CD14-positive monocyte (primary cell): ENCODE results near the gene ARPC1A. TPM values are rescaled to one million over a fixed set of nuclear protein-coding genes. Genes with fewer than 3 reads are reported as not detected.

Experiments
- DNase-seq, 3 donors: peaks; one replicate each; pipeline ENCODE4 v3.0.0-alpha.2; 2011 to 2022
- H2AFZ ChIP-seq: 2 replicates; pipeline ENCODE4 v1.6.0; 2012; ENCODE audit warnings: mild to moderate bottlenecking, low read depth, low read length, inconsistent platforms; ENCODE audit not compliant: insufficient read depth, poor library complexity, severe bottlenecking
- H3K27ac ChIP-seq, 2 donors: 1 replicate in 1 of 2; 2 replicates in 1 of 2; pipeline ENCODE4 v1.5.1; 2012 to 2013; ENCODE audit warnings: low read length in 2 of 2, control low read depth in 1 of 2, inconsistent platforms in 1 of 2, low read depth in 1 of 2, mild to moderate bottlenecking in 1 of 2
- H3K27me3 ChIP-seq, 2 donors: one replicate each; pipeline versions ENCODE4 v1.6.0 to v1.6.1; 2011 to 2013; ENCODE audit warnings: low read length in 2 of 2; ENCODE audit not compliant: control insufficient read depth in 2 of 2, insufficient read depth in 2 of 2
- H3K36me3 ChIP-seq, 2 donors: replicated peaks in 1 of 2; 1 replicate in 1 of 2; 2 replicates in 1 of 2; pipeline versions ENCODE4 v1.5.1 to v1.6.1; 2012 to 2013; ENCODE audit warnings: low read length in 2 of 2, control low read depth in 1 of 2, inconsistent platforms in 1 of 2, mild to moderate bottlenecking in 1 of 2; ENCODE audit not compliant: insufficient read depth in 2 of 2, control insufficient read depth in 1 of 2
- H3K4me1 ChIP-seq, 2 donors: 1 replicate in 1 of 2; 2 replicates in 1 of 2; pipeline versions ENCODE4 v1.5.1 to v1.6.1; 2012 to 2013; ENCODE audit warnings: low read length in 2 of 2, control low read depth in 1 of 2, inconsistent platforms in 1 of 2, mild to moderate bottlenecking in 1 of 2, moderate library complexity in 1 of 2; ENCODE audit not compliant: insufficient read depth in 2 of 2, control insufficient read depth in 1 of 2
- H3K4me2 ChIP-seq: replicated peaks from 2 replicates; pipeline ENCODE3; 2012; ENCODE audit warnings: low read length, moderate library complexity, mild to moderate bottlenecking; ENCODE audit not compliant: poor library complexity, severe bottlenecking; ENCODE audit errors: extremely low read depth
- H3K4me3 ChIP-seq, 3 experiments: fragments of 200-600 bp in 1 of 3; sonication (generic) in 1 of 3; replicated peaks in 1 of 3; 1 replicate in 2 of 3; 2 replicates in 1 of 3; pipeline ENCODE4 v1.5.1; 2011 to 2013; ENCODE audit warnings: low read length in 3 of 3, mild to moderate bottlenecking in 3 of 3, control low read depth in 2 of 3, low read depth in 2 of 3, inconsistent platforms in 1 of 3, moderate library complexity in 1 of 3
- H3K79me2 ChIP-seq: 2 replicates; pipeline ENCODE4 v1.6.0; 2012; ENCODE audit warnings: mild to moderate bottlenecking, control low read depth, inconsistent platforms, low read length, moderate library complexity; ENCODE audit not compliant: insufficient read depth
- H3K9ac ChIP-seq: 2 replicates; pipeline ENCODE4 v1.6.0; 2017; ENCODE audit warnings: low read length, mild to moderate bottlenecking; ENCODE audit not compliant: insufficient read depth, poor library complexity, severe bottlenecking
- H3K9me3 ChIP-seq, 2 donors: replicated peaks in 1 of 2; 1 replicate in 1 of 2; 2 replicates in 1 of 2; pipeline versions ENCODE4 v1.5.1 to v1.6.1; 2012 to 2013; ENCODE audit warnings: low read length in 2 of 2, control low read depth in 1 of 2; ENCODE audit not compliant: control insufficient read depth in 1 of 2, insufficient read depth in 1 of 2
- H4K20me1 ChIP-seq: 2 replicates; pipeline ENCODE4 v1.6.0; 2012; ENCODE audit warnings: mild to moderate bottlenecking, low read length, control low read depth, moderate library complexity; ENCODE audit not compliant: insufficient read depth
- H3K27ac Mint-ChIP-seq, 7 donors: one replicate each; pipeline ENCODE4 v1.8.0; 2020; ENCODE audit warnings: mild to moderate bottlenecking in 7 of 7, mixed read lengths in 7 of 7, moderate library complexity in 6 of 7, inconsistent platforms in 2 of 7
- H3K27me3 Mint-ChIP-seq, 3 donors: one replicate each; pipeline ENCODE4 v1.8.0; 2021 to 2022; ENCODE audit warnings: low read depth in 3 of 3, mild to moderate bottlenecking in 3 of 3, mixed read lengths in 3 of 3, moderate library complexity in 3 of 3, inconsistent platforms in 1 of 3
- H3K36me3 Mint-ChIP-seq, 2 donors: one replicate each; pipeline ENCODE4 v1.8.0; 2020; ENCODE audit warnings: mixed read lengths in 2 of 2, inconsistent platforms in 1 of 2, mild to moderate bottlenecking in 1 of 2
- H3K4me1 Mint-ChIP-seq: one replicate; pipeline ENCODE4 v1.8.0; 2020; ENCODE audit warnings: mild to moderate bottlenecking, mixed read lengths
- H3K4me3 Mint-ChIP-seq, 2 donors: one replicate each; pipeline ENCODE4 v1.8.0; 2020; ENCODE audit warnings: mild to moderate bottlenecking in 2 of 2, mixed read lengths in 2 of 2, moderate library complexity in 1 of 2
- H3K9me3 Mint-ChIP-seq, 7 donors: one replicate each; pipeline ENCODE4 v1.8.0; 2020 to 2022; ENCODE audit warnings: mixed read lengths in 7 of 7, mild to moderate bottlenecking in 6 of 7, moderate library complexity in 6 of 7, inconsistent platforms in 2 of 7
- CTCF ChIP-seq: fragments of 200-600 bp; IDR thresholded peaks from one replicate; pipeline ENCODE4 v1.8.0; 2022; ENCODE audit warnings: antibody characterized with exemption, mild to moderate bottlenecking
- WGBS: methylation state at CpG from one replicate; pipeline ENCODE4 v1.1.5; 2013; ENCODE audit warnings: missing lambda C conversion rate; ENCODE audit not compliant: insufficient coverage; 5-methylcytosine and 5-hydroxymethylcytosine counted together
- intact Hi-C, 2 donors: fragments of 100-400 bp; cut with micrococcal nuclease; formaldehyde crosslinking; loops; one replicate each; pipeline versions ENCODE4 v1.15.0 to v1.15.1; 2023
- polyA plus RNA-seq, 3 donors: library from polyadenylated mRNA; depleted of rRNA in 1 of 3; unstranded in 2 of 3; stranded (reverse) in 1 of 3; fragments of 300-500 nt in 2 of 3; fragments of >200 nt in 1 of 3; fragmentation: Illumina TruSeq in 2 of 3; gene quantifications; 1 replicate in 2 of 3; 2 replicates in 1 of 3; pipeline ENCODE4 v1.2.3, GENCODE V29; 2012 to 2021

The ARPC1A gene
- polyA plus RNA-seq, 3 donors = 71.7 to 107 (median 104) TPM

- H3K4me3 Mint-ChIP-seq = no peak overlapping the region
- H3K36me3 ChIP-seq = peaks cover 25 to 48% of the 10 kb centered on the region in 2 donors
- H3K4me3 ChIP-seq = no peak overlapping the region
- no peaks in the 10 kb centered on the region for H3K9me3 Mint-ChIP-seq
- no CpG with 5 or more reads among the region's 1 CpG for WGBS
- no peak overlapping the region for H3K27ac Mint-ChIP-seq
- H4K20me1 ChIP-seq = peaks cover 74% of the 10 kb centered on the region
- no peak overlapping the region for H3K4me2 ChIP-seq
- no peaks in the 10 kb centered on the region for H3K9me3 ChIP-seq
- no peak overlapping the region for H2AFZ ChIP-seq
- no peak for DNase-seq
- H3K79me2 ChIP-seq = peaks cover 73% of the 10 kb centered on the region
- H3K4me1 ChIP-seq = peaks cover 25 to 35% of the 10 kb centered on the region in 2 donors
- no peak overlapping the region for H3K9ac ChIP-seq
- peaks cover 30 to 43% of the 10 kb centered on the region in 2 donors for H3K36me3 Mint-ChIP-seq
- H3K27me3 Mint-ChIP-seq = peaks cover 0 to 2% (median 2%) of the 10 kb centered on the region in 3 donors
- peaks cover 29% of the 10 kb centered on the region for H3K4me1 Mint-ChIP-seq
- intact Hi-C loops = loop anchor here (2.0 to 10.0 kb wide), 2 partner anchors 30 to 98 kb away; partner anchors contain the start of genes ZKSCAN5 (in 1 of the 2) and ZNF394 (in 1 of the 2)
- TF ChIP-seq CTCF = no peak
- H3K27me3 ChIP-seq = no peaks in the 10 kb centered on the region
- no peak overlapping the region for H3K27ac ChIP-seq
These were observed 80.9 kb downstream of the ARPC1A start for GRCh38 chr7:99406557-99406956.

- Histone ChIP-seq H3K4me1 (peaks cover 25 to 35% of the 10 kb centered on the region in 2 donors), H3K4me3 (peak overlapping the region; percentile 65 to 96 (median 93)), H3K4me2 (peak overlapping the region; percentile 90), H3K9me3 (no peaks in the 10 kb centered on the region), H3K9ac (peak overlapping the region; percentile 90), H4K20me1 (peaks cover 70% of the 10 kb centered on the region), H3K79me2 (peaks cover 71% of the 10 kb centered on the region), H3K27me3 (no peaks in the 10 kb centered on the region), H2AFZ (peak overlapping the region; percentile 97), H3K36me3 (peaks cover 35 to 53% of the 10 kb centered on the region in 2 donors), H3K27ac (peak overlapping the region; percentile 95 to 97)
- H3K36me3 Mint-ChIP-seq = peaks cover 39 to 46% of the 10 kb centered on the region in 2 donors
- under 1% methylated on average over 27 of the region's 28 CpGs for WGBS
- no peak for TF ChIP-seq CTCF
- DNase-seq = peak in 2 of 3 donors; percentile 36 to 58
- H3K9me3 Mint-ChIP-seq = no peaks in the 10 kb centered on the region
- intact Hi-C loops = loop anchor here (2.0 to 10.0 kb wide), 4 partner anchors 31 to 97 kb away; partner anchors contain the start of genes ARPC1B (in 1 of the 2), ZKSCAN5 (in 1 of the 2) and ZNF394 (in 1 of the 2)
- H3K27ac Mint-ChIP-seq = peak overlapping the region; percentile 76 to 99 (median 99)
- peaks cover 29% of the 10 kb centered on the region for H3K4me1 Mint-ChIP-seq
- H3K27me3 Mint-ChIP-seq = peaks cover 0 to 2% (median 2%) of the 10 kb centered on the region in 3 donors
- peak overlapping the region; percentile 97 to 99 for H3K4me3 Mint-ChIP-seq
These were observed 82.2 kb downstream of the ARPC1A start for GRCh38 chr7:99407872-99408378.
